Mesendoderm (in vitro differentiated cells): Measurements from ENCODE around the gene CAMK2G.

ENCODE experiments used
- DNase-seq: peaks from one replicate; pipeline ENCODE4 v3.0.0; 2013
- H2AK5ac ChIP-seq: 2 replicates; pipeline ENCODE4 v1.6.1; 2013; ENCODE audit warnings: low read length, inconsistent platforms
- H2BK120ac ChIP-seq: 2 replicates; pipeline ENCODE4 v1.6.1; 2013; ENCODE audit warnings: low read depth, mild to moderate bottlenecking, low read length, moderate library complexity, mixed read lengths
- H2BK15ac ChIP-seq: replicated peaks from 2 replicates; pipeline ENCODE4 v1.6.1; 2013; ENCODE audit warnings: low read depth, mild to moderate bottlenecking, moderate library complexity
- H2BK5ac ChIP-seq: 2 replicates; pipeline ENCODE4 v1.6.1; 2013; ENCODE audit warnings: low read length, inconsistent platforms
- H3K18ac ChIP-seq: 2 replicates; pipeline ENCODE4 v1.6.1; 2013; ENCODE audit warnings: mild to moderate bottlenecking, low read length, mixed read lengths
- H3K23ac ChIP-seq: one replicate; pipeline ENCODE4 v1.6.1; 2013; ENCODE audit warnings: low read length
- H3K27ac ChIP-seq: 2 replicates; pipeline ENCODE4 v1.5.1; 2013; ENCODE audit warnings: low read depth, mild to moderate bottlenecking, inconsistent platforms, low read length, moderate library complexity
- H3K27me3 ChIP-seq: 2 replicates; pipeline ENCODE4 v1.6.1; 2013; ENCODE audit warnings: low read length, control low read depth, mild to moderate bottlenecking, inconsistent platforms; ENCODE audit not compliant: insufficient read depth, poor library complexity
- H3K36me3 ChIP-seq: 2 replicates; pipeline ENCODE4 v1.6.1; 2013; ENCODE audit warnings: low read length, inconsistent platforms; ENCODE audit not compliant: control insufficient read depth, insufficient read depth
- H3K4ac ChIP-seq: one replicate; pipeline ENCODE4 v1.6.1; 2013; ENCODE audit warnings: low read depth, mild to moderate bottlenecking, low read length, moderate library complexity
- H3K4me1 ChIP-seq: 2 replicates; pipeline ENCODE4 v1.6.1; 2013; ENCODE audit warnings: low read depth, low read length, inconsistent platforms; ENCODE audit not compliant: control insufficient read depth
- H3K4me2 ChIP-seq: 2 replicates; pipeline ENCODE4 v1.6.1; 2013; ENCODE audit warnings: low read length
- H3K4me3 ChIP-seq: 2 replicates; pipeline ENCODE4 v1.5.1; 2013; ENCODE audit warnings: mild to moderate bottlenecking, low read length
- H3K56ac ChIP-seq: one replicate; pipeline ENCODE4 v1.6.1; 2013; ENCODE audit warnings: low read length
- H3K79me1 ChIP-seq: 2 replicates; pipeline ENCODE4 v1.6.1; 2013; ENCODE audit warnings: low read length, inconsistent platforms
- H3K79me2 ChIP-seq: 2 replicates; pipeline ENCODE4 v1.6.1; 2013; ENCODE audit warnings: mild to moderate bottlenecking, low read length; ENCODE audit not compliant: control insufficient read depth, insufficient read depth
- H3K9ac ChIP-seq: 2 replicates; pipeline ENCODE4 v1.6.1; 2013; ENCODE audit warnings: low read length, inconsistent platforms
- H4K5ac ChIP-seq: one replicate; pipeline ENCODE4 v1.6.1; 2013; ENCODE audit warnings: low read length
- H4K8ac ChIP-seq: one replicate; pipeline ENCODE4 v1.6.1; 2013; ENCODE audit warnings: low read depth, mild to moderate bottlenecking, control low read depth, low read length, moderate library complexity
- WGBS: extraction: QIAGEN DNeasy Blood & Tissue Kit; methylation state at CpG from one replicate; pipeline ENCODE4 v1.1.7; 2013; ENCODE audit warnings: low lambda C conversion rate, missing lambda C conversion rate; ENCODE audit not compliant: insufficient coverage; ENCODE audit errors: extremely low coverage; 5-methylcytosine and 5-hydroxymethylcytosine counted together

CAMK2G gene

GRCh38 chr10:73862011-73862410 lies 12.3 kb downstream of the CAMK2G start:
- Histone ChIP-seq H3K9ac (no peak overlapping the region), H2BK120ac (no peak overlapping the region), H3K79me1 (peaks cover 7% of the 10 kb centered on the region), H4K8ac (no peak overlapping the region), H3K4ac (no peak overlapping the region), H4K5ac (no peak overlapping the region), H3K27ac (no peak overlapping the region), H2BK5ac (no peak overlapping the region), H3K79me2 (no peaks in the 10 kb centered on the region), H3K23ac (no peak overlapping the region), H3K36me3 (peaks cover 2% of the 10 kb centered on the region), H3K56ac (no peak overlapping the region), H3K4me3 (no peak overlapping the region), H2BK15ac (no peak overlapping the region), H2AK5ac (no peak overlapping the region), H3K18ac (no peak overlapping the region), H3K27me3 (no peaks in the 10 kb centered on the region), H3K4me2 (no peak overlapping the region), H3K4me1 (no peaks in the 10 kb centered on the region)
- WGBS: no CpG with 5 or more reads among the region's 8 CpGs
- DNase-seq: no peak

- WGBS: no CpG with 5 or more reads among the region's 7 CpGs
Observed at GRCh38 chr10:73859784-73860491, 14.4 kb downstream of the CAMK2G start.

GRCh38 chr10:73859428-73859783 lies 14.9 kb downstream of the CAMK2G start:
- Histone ChIP-seq H3K9ac (no peak overlapping the region), H2BK5ac (no peak overlapping the region), H2BK15ac (no peak overlapping the region), H3K23ac (no peak overlapping the region), H3K56ac (no peak overlapping the region), H3K18ac (no peak overlapping the region), H3K4ac (no peak overlapping the region), H2BK120ac (no peak overlapping the region), H3K4me1 (no peaks in the 10 kb centered on the region), H4K5ac (no peak overlapping the region), H3K4me3 (no peak overlapping the region), H3K79me1 (peaks cover 5% of the 10 kb centered on the region), H4K8ac (no peak overlapping the region), H3K4me2 (no peak overlapping the region), H3K27me3 (no peaks in the 10 kb centered on the region), H3K36me3 (peaks cover 2% of the 10 kb centered on the region), H2AK5ac (no peak overlapping the region), H3K79me2 (no peaks in the 10 kb centered on the region), H3K27ac (no peak overlapping the region)
- no CpG with 5 or more reads among the region's 5 CpGs for whole genome bisulfite sequencing
- DNase-seq: no peak

More at GRCh38 chr10:73859784-73860491, 14.4 kb downstream of the CAMK2G start:
- peaks cover 2% of the 10 kb centered on the region for H3K36me3 ChIP-seq
- no peak overlapping the region for H3K9ac ChIP-seq
- no peak overlapping the region for H4K8ac ChIP-seq
- H2AK5ac ChIP-seq: no peak overlapping the region
- no peak for DNase-seq
- no peaks in the 10 kb centered on the region for H3K79me2 ChIP-seq
- no peak overlapping the region for H3K56ac ChIP-seq
- H3K18ac ChIP-seq: no peak overlapping the region
- no peak overlapping the region for H2BK15ac ChIP-seq
- no peak overlapping the region for H3K27ac ChIP-seq
- H4K5ac ChIP-seq: no peak overlapping the region
- no peak overlapping the region for H3K4me3 ChIP-seq
- no peak overlapping the region for H3K4me2 ChIP-seq
- H2BK120ac ChIP-seq: no peak overlapping the region
- H3K4ac ChIP-seq: no peak overlapping the region
- no peaks in the 10 kb centered on the region for H3K4me1 ChIP-seq
- H3K23ac ChIP-seq: no peak overlapping the region
- H2BK5ac ChIP-seq: no peak overlapping the region
- no peaks in the 10 kb centered on the region for H3K27me3 ChIP-seq
- H3K79me1 ChIP-seq: peaks cover 6% of the 10 kb centered on the region

- Histone ChIP-seq H3K9ac (no peak overlapping the region), H3K4me3 (no peak overlapping the region), H3K4ac (no peak overlapping the region), H3K4me2 (no peak overlapping the region), H3K56ac (no peak overlapping the region), H3K27me3 (no peaks in the 10 kb centered on the region), H2BK5ac (no peak overlapping the region), H3K4me1 (no peaks in the 10 kb centered on the region), H4K8ac (no peak overlapping the region), H3K18ac (no peak overlapping the region), H2AK5ac (no peak overlapping the region), H2BK120ac (no peak overlapping the region), H3K79me2 (no peaks in the 10 kb centered on the region), H3K23ac (no peak overlapping the region), H3K36me3 (peaks cover 2% of the 10 kb centered on the region), H2BK15ac (no peak overlapping the region), H3K27ac (no peak overlapping the region), H3K79me1 (peaks cover 3% of the 10 kb centered on the region), H4K5ac (no peak overlapping the region)
- no CpG with 5 or more reads among the region's 13 CpGs for WGBS
- DNase-seq: no peak
Observed at GRCh38 chr10:73858750-73859427, 15.5 kb downstream of the CAMK2G start.

GRCh38 chr10:73858013-73858708 lies 16.2 kb downstream of the CAMK2G start:
- Histone ChIP-seq H3K36me3 (peaks cover 2% of the 10 kb centered on the region), H3K9ac (no peak overlapping the region), H4K5ac (no peak overlapping the region), H3K4ac (no peak overlapping the region), H2BK15ac (no peak overlapping the region), H3K56ac (no peak overlapping the region), H3K27me3 (no peaks in the 10 kb centered on the region), H2BK120ac (no peak overlapping the region), H3K79me1 (peaks cover 6% of the 10 kb centered on the region), H4K8ac (no peak overlapping the region), H3K4me3 (no peak overlapping the region), H3K27ac (no peak overlapping the region), H2AK5ac (no peak overlapping the region), H3K18ac (no peak overlapping the region), H3K79me2 (no peaks in the 10 kb centered on the region), H3K4me1 (no peaks in the 10 kb centered on the region), H2BK5ac (no peak overlapping the region), H3K23ac (no peak overlapping the region), H3K4me2 (no peak overlapping the region)
- no CpG with 5 or more reads among the region's 12 CpGs for WGBS
- DNase-seq: no peak
